Measurements from ENCODE around the gene JAK3. TPM values are rescaled to one million over a fixed set of nuclear protein-coding genes. Genes with fewer than 3 reads are reported as not detected.

The JAK3 gene
- total RNA-seq, 1 experiment from 2014 or later: 3.3 TPM

GRCh38 chr19:17841371-17841809 lies 6.4 kb downstream of the JAK3 start:
- Histone ChIP-seq H3K56ac (ENCODE audit: insufficient read length, low read depth, low read length) (no peak overlapping the region), H4K91ac (ENCODE audit: insufficient read length, low read depth, low read length) (no peak overlapping the region), H2BK15ac (ENCODE audit: low read depth, low read length) (no peak overlapping the region), H2BK120ac (ENCODE audit: low read depth, low read length, poor library complexity, severe bottlenecking) (no peak overlapping the region), H4K20me1 (ENCODE audit: control insufficient read depth, insufficient read depth, insufficient read length) (no peaks in the 10 kb centered on the region), H2BK20ac (ENCODE audit: low read depth, low read length, poor library complexity, severe bottlenecking) (no peak overlapping the region), H3K23me2 (ENCODE audit: insufficient read length, low read depth, low read length, poor library complexity, severe bottlenecking) (peaks cover 9% of the 10 kb centered on the region), H3K4me2 (ENCODE audit: insufficient read depth, insufficient read length, low read length) (peak overlapping the region; percentile 75), H3K79me2 (ENCODE audit: insufficient read depth, low read length) (no peaks in the 10 kb centered on the region), H3K9ac (ENCODE audit: extremely low read depth, insufficient read length, low read length) (no peak overlapping the region), H3K23ac (ENCODE audit: insufficient read length, low read depth, low read length) (no peak overlapping the region), H2AK5ac (ENCODE audit: insufficient read length, low read length) (no peak overlapping the region), H3K9me3 (ENCODE audit: control insufficient read depth, low read depth, low read length) (no peaks in the 10 kb centered on the region), H3K27ac (ENCODE audit: insufficient read length, low read depth, low read length) (no peak overlapping the region), H3K4ac (ENCODE audit: low read depth, low read length) (no peak overlapping the region), H2AFZ (ENCODE audit: low read length) (no peak overlapping the region), H4K5ac (ENCODE audit: insufficient read length, low read depth, low read length) (no peak overlapping the region), H3K79me1 (ENCODE audit: insufficient read depth, low read depth, low read length, poor library complexity, severe bottlenecking) (no peaks in the 10 kb centered on the region), H3K27me3 (ENCODE audit: insufficient read depth, low read length) (no peaks in the 10 kb centered on the region), H4K8ac (replicated peaks; ENCODE audit: insufficient read length, low read depth, low read length) (no peak overlapping the region), H3K14ac (ENCODE audit: insufficient read depth, low read length) (no peak overlapping the region), H3K18ac (ENCODE audit: insufficient read length, low read depth, low read length) (no peak overlapping the region), H2BK12ac (ENCODE audit: insufficient read length, low read depth, low read length) (no peak overlapping the region), H2BK5ac (ENCODE audit: insufficient read length, low read length) (no peak overlapping the region), H3K4me1 (ENCODE audit: insufficient read depth, low read length) (no peaks in the 10 kb centered on the region), H3T11ph (ENCODE audit: low read length) (no peak overlapping the region)
- Mint-ChIP-seq H3K4me1 (peaks cover 10 to 14% of the 10 kb centered on the region in 2 experiments), H3K36me3 (ENCODE audit: insufficient read depth in 1 of 3, low read depth in 3 of 3) (no peaks in the 10 kb centered on the region; a peak in 1 of 7 replicates), H3K27me3 (ENCODE audit: low read depth) (peaks cover 53% of the 10 kb centered on the region), H3K9me3 (no peaks in the 10 kb centered on the region; a peak in 1 of 5 replicates), H3K4me3 (peak overlapping the region; percentile 69 to 78), H3K27ac (no peak overlapping the region)
- WGBS (ENCODE audit: extremely low coverage, insufficient read length, low lambda C conversion rate): no CpG with 5 or more reads among the region's 30 CpGs
- no peak for TF ChIP-seq CTCF (conservative IDR thresholded peaks at IDR 0.05)
- DNase-seq: no peak
